H9 (cell line): Measurements from ENCODE around the gene IPPK. TPM values are rescaled to one million over a fixed set of nuclear protein-coding genes. Genes with fewer than 3 reads are reported as not detected.

ENCODE experiments used
- DNase-seq: peaks from one replicate; pipeline ENCODE4 v3.0.0-alpha.2; 2017
- H2AFZ ChIP-seq: one replicate; pipeline ENCODE4 v1.6.1; 2013; ENCODE audit warnings: mild to moderate bottlenecking, low read length, control low read depth, moderate library complexity
- H2AK5ac ChIP-seq: 2 replicates; pipeline ENCODE4 v1.6.1; 2013; ENCODE audit warnings: low read length, control low read depth, mixed read lengths; ENCODE audit not compliant: insufficient read length
- H2BK120ac ChIP-seq: one replicate; pipeline ENCODE4 v1.6.1; 2013; ENCODE audit warnings: low read depth, mild to moderate bottlenecking, low read length, control low read depth, inconsistent platforms; ENCODE audit not compliant: poor library complexity, severe bottlenecking
- H2BK12ac ChIP-seq: 2 replicates; pipeline ENCODE4 v1.6.1; 2013; ENCODE audit warnings: low read length, control low read depth, mixed read lengths, low read depth; ENCODE audit not compliant: insufficient read length
- H2BK15ac ChIP-seq: 2 replicates; pipeline ENCODE4 v1.6.1; 2013; ENCODE audit warnings: low read depth, low read length, control low read depth
- H2BK20ac ChIP-seq: one replicate; pipeline ENCODE4 v1.6.1; 2013; ENCODE audit warnings: low read depth, mild to moderate bottlenecking, low read length, control low read depth, inconsistent platforms; ENCODE audit not compliant: poor library complexity, severe bottlenecking
- H2BK5ac ChIP-seq: 2 replicates; pipeline ENCODE4 v1.6.1; 2013; ENCODE audit warnings: low read length, control low read depth, mixed read lengths; ENCODE audit not compliant: insufficient read length
- H3K14ac ChIP-seq: 2 replicates; pipeline ENCODE4 v1.6.1; 2013; ENCODE audit warnings: low read length, control low read depth; ENCODE audit not compliant: insufficient read depth
- H3K18ac ChIP-seq: 2 replicates; pipeline ENCODE4 v1.6.1; 2013; ENCODE audit warnings: low read depth, mild to moderate bottlenecking, mixed read lengths, low read length, control low read depth; ENCODE audit not compliant: insufficient read length
- H3K23ac ChIP-seq: 2 replicates; pipeline ENCODE4 v1.6.1; 2013; ENCODE audit warnings: low read length, control low read depth, mixed read lengths, low read depth; ENCODE audit not compliant: insufficient read length
- H3K23me2 ChIP-seq: 2 replicates; pipeline ENCODE4 v1.6.1; 2013; ENCODE audit warnings: low read depth, mild to moderate bottlenecking, mixed read lengths, low read length, control low read depth; ENCODE audit not compliant: insufficient read length, poor library complexity, severe bottlenecking
- H3K27ac ChIP-seq: 2 replicates; pipeline ENCODE4 v1.5.1; 2013; ENCODE audit warnings: low read length, control low read depth, mixed read lengths, low read depth; ENCODE audit not compliant: insufficient read length
- H3K27me3 ChIP-seq: 2 replicates; pipeline ENCODE4 v1.6.1; 2013; ENCODE audit warnings: low read length, control low read depth, inconsistent platforms; ENCODE audit not compliant: insufficient read depth
- H3K4ac ChIP-seq: 2 replicates; pipeline ENCODE4 v1.6.1; 2013; ENCODE audit warnings: low read depth, mild to moderate bottlenecking, control low read depth, inconsistent platforms, low read length, moderate library complexity
- H3K4me1 ChIP-seq: 2 replicates; pipeline ENCODE4 v1.6.1; 2013; ENCODE audit warnings: low read length, control low read depth, inconsistent platforms; ENCODE audit not compliant: insufficient read depth
- H3K4me2 ChIP-seq: 2 replicates; pipeline ENCODE4 v1.6.1; 2013; ENCODE audit warnings: low read length, control low read depth, mixed read lengths; ENCODE audit not compliant: insufficient read length, insufficient read depth
- H3K56ac ChIP-seq: 2 replicates; pipeline ENCODE4 v1.6.1; 2013; ENCODE audit warnings: low read depth, mild to moderate bottlenecking, mixed read lengths, low read length, control low read depth; ENCODE audit not compliant: insufficient read length
- H3K79me1 ChIP-seq: 2 replicates; pipeline ENCODE4 v1.6.1; 2013; ENCODE audit warnings: low read depth, mild to moderate bottlenecking, moderate library complexity, low read length, control low read depth, inconsistent platforms; ENCODE audit not compliant: insufficient read depth, poor library complexity, severe bottlenecking
- H3K79me2 ChIP-seq: 2 replicates; pipeline ENCODE4 v1.6.1; 2013; ENCODE audit warnings: low read length, control low read depth, inconsistent platforms; ENCODE audit not compliant: insufficient read depth
- H3K9ac ChIP-seq: 2 replicates; pipeline ENCODE4 v1.6.1; 2013; ENCODE audit warnings: low read length, control low read depth, mixed read lengths; ENCODE audit not compliant: insufficient read length; ENCODE audit errors: extremely low read depth
- H3K9me3 ChIP-seq: one replicate; pipeline ENCODE4 v1.6.1; 2013; ENCODE audit warnings: low read depth, low read length, inconsistent platforms; ENCODE audit not compliant: control insufficient read depth
- H3T11ph ChIP-seq: one replicate; pipeline ENCODE4 v1.6.1; 2013; ENCODE audit warnings: mild to moderate bottlenecking, low read length, control low read depth, inconsistent platforms
- H4K20me1 ChIP-seq: one replicate; pipeline ENCODE4 v1.6.1; 2013; ENCODE audit not compliant: control insufficient read depth, insufficient read length, insufficient read depth
- H4K5ac ChIP-seq: 2 replicates; pipeline ENCODE4 v1.6.1; 2013; ENCODE audit warnings: low read depth, mild to moderate bottlenecking, mixed read lengths, low read length, control low read depth; ENCODE audit not compliant: insufficient read length
- H4K8ac ChIP-seq: replicated peaks from 2 replicates; pipeline ENCODE4 v1.6.1; 2013; ENCODE audit warnings: low read length, control low read depth, mixed read lengths, low read depth; ENCODE audit not compliant: insufficient read length
- H4K91ac ChIP-seq: 2 replicates; pipeline ENCODE4 v1.6.1; 2013; ENCODE audit warnings: low read depth, mild to moderate bottlenecking, moderate library complexity, mixed read lengths, low read length, control low read depth; ENCODE audit not compliant: insufficient read length
- H3K27ac Mint-ChIP-seq, 3 experiments: 2 replicates in 2 of 3; 3 replicates in 1 of 3; pipeline ENCODE4 v1.8.0; 2020 to 2021; ENCODE audit warnings: mixed read lengths in 3 of 3, mild to moderate bottlenecking in 1 of 3, moderate library complexity in 1 of 3
- H3K27me3 Mint-ChIP-seq: 2 replicates; pipeline ENCODE4 v1.8.0; 2021; ENCODE audit warnings: low read depth, mild to moderate bottlenecking, moderate library complexity, mixed read lengths
- H3K36me3 Mint-ChIP-seq, 3 experiments: 2 replicates in 2 of 3; 3 replicates in 1 of 3; pipeline ENCODE4 v1.8.0; 2020 to 2021; ENCODE audit warnings: low read depth in 3 of 3, mixed read lengths in 3 of 3; ENCODE audit not compliant: insufficient read depth in 1 of 3
- H3K4me1 Mint-ChIP-seq, 2 experiments: 2 replicates each; pipeline ENCODE4 v1.8.0; 2020; ENCODE audit warnings: mixed read lengths in 2 of 2
- H3K4me3 Mint-ChIP-seq, 2 experiments: 2 replicates in 1 of 2; 3 replicates in 1 of 2; pipeline ENCODE4 v1.8.0; 2020 to 2021; ENCODE audit warnings: mild to moderate bottlenecking in 2 of 2, mixed read lengths in 2 of 2, moderate library complexity in 1 of 2
- H3K9me3 Mint-ChIP-seq, 2 experiments: 2 replicates in 1 of 2; 3 replicates in 1 of 2; pipeline ENCODE4 v1.8.0; 2020; ENCODE audit warnings: mild to moderate bottlenecking in 2 of 2, mixed read lengths in 2 of 2, moderate library complexity in 1 of 2
- CTCF ChIP-seq: fragments of 200-600 bp; sonication (generic); conservative IDR thresholded peaks from 3 replicates; pipeline ENCODE4 v1.8.0; 2021; ENCODE audit warnings: antibody characterized with exemption, mild to moderate bottlenecking
- WGBS: extraction: QIAGEN DNeasy Blood & Tissue Kit; methylation state at CpG from one replicate; pipeline ENCODE4 v1.1.7; 2013; ENCODE audit warnings: missing lambda C conversion rate, low lambda C conversion rate, mixed read lengths; ENCODE audit not compliant: insufficient read length; ENCODE audit errors: extremely low coverage; 5-methylcytosine and 5-hydroxymethylcytosine counted together
- total RNA-seq: library from RNA; stranded (reverse); gene quantifications from 2 replicates; pipeline ENCODE4 v1.2.1, GENCODE V29; 2021

Gene IPPK
- total RNA-seq, 1 experiment from 2014 or later, result 10.7 TPM

GRCh38 chr9:92589923-92590322, 80.0 kb downstream of the IPPK start:
- Mint-ChIP-seq H3K27me3 (no peaks in the 10 kb centered on the region), H3K9me3 (peaks cover 4% of the 10 kb centered on the region in 2 experiments; a peak in 2 of 5 replicates), H3K36me3 (peaks cover 0 to 6% (median 4%) of the 10 kb centered on the region in 3 experiments; a peak in 2 of 7 replicates), H3K27ac (no peak overlapping the region; a peak in 1 of 7 replicates), H3K4me1 (peaks cover 9 to 11% of the 10 kb centered on the region in 2 experiments), H3K4me3 (no peak overlapping the region)
- Histone ChIP-seq H2BK12ac (no peak overlapping the region), H3K4me2 (no peak overlapping the region), H3K27ac (no peak overlapping the region), H3K27me3 (no peaks in the 10 kb centered on the region), H2BK120ac (no peak overlapping the region), H4K20me1 (no peaks in the 10 kb centered on the region), H3K18ac (no peak overlapping the region), H3K4ac (no peak overlapping the region), H2AFZ (no peak overlapping the region), H3K56ac (no peak overlapping the region), H3K9ac (no peak overlapping the region), H2BK5ac (no peak overlapping the region), H3K23me2 (no peaks in the 10 kb centered on the region), H3K79me2 (no peaks in the 10 kb centered on the region), H3K23ac (no peak overlapping the region), H3K4me1 (0 out of 2 replicates have a peak, but pooled peaks cover 2% of the 10 kb centered on the region), H2BK15ac (no peak overlapping the region), H4K91ac (no peak overlapping the region), H3T11ph (no peak overlapping the region), H2BK20ac (no peak overlapping the region), H2AK5ac (no peak overlapping the region), H3K9me3 (no peaks in the 10 kb centered on the region), H4K8ac (no peak overlapping the region), H3K14ac (no peak overlapping the region), H3K79me1 (no peaks in the 10 kb centered on the region), H4K5ac (no peak overlapping the region)
- no CpG with 5 or more reads among the region's 1 CpG for WGBS
- DNase-seq, result no peak
- no peak for TF ChIP-seq CTCF
